ENCODE results near the gene KDM8.
"Not testable (repeated sequence)": the region's sequence is repeated elsewhere in the genome, so short reads cannot be mapped to it uniquely, and the experiment has no call there.

Gene KDM8

GRCh38 chr16:27197004-27197403 lies 6.3 kb upstream of the KDM8 start:
- Histone ChIP-seq H3K27me3 (no peaks in the 10 kb centered on the region), H4K20me1 (no peaks in the 10 kb centered on the region), H3K9ac (no peak overlapping the region), H3K4me1 (peaks cover 18 to 47% (median 29%) of the 10 kb centered on the region in 10 experiments), H3K36me3 (no peaks in the 10 kb centered on the region), H3K27ac (peak overlapping the region in 1 of 11 experiments; percentile 99; a peak in 1 of 22 replicates), H3K4me3 (no peak overlapping the region), H3K4me2 (0 out of 22 replicates have a peak overlapping the region, but pooled peaks of 3 of the 11 experiments have one; percentile 1 to 30 (median 2)), H3K9me3 (replicated peaks in 1 of 11) (peaks cover 11 to 26% (median 19%) of the 10 kb centered on the region in 11 experiments; a peak in 21 of 22 replicates)
- TF ChIP-seq Cebpa-rat (IDR thresholded peaks at IDR 0.05), result no peak

DNA sequence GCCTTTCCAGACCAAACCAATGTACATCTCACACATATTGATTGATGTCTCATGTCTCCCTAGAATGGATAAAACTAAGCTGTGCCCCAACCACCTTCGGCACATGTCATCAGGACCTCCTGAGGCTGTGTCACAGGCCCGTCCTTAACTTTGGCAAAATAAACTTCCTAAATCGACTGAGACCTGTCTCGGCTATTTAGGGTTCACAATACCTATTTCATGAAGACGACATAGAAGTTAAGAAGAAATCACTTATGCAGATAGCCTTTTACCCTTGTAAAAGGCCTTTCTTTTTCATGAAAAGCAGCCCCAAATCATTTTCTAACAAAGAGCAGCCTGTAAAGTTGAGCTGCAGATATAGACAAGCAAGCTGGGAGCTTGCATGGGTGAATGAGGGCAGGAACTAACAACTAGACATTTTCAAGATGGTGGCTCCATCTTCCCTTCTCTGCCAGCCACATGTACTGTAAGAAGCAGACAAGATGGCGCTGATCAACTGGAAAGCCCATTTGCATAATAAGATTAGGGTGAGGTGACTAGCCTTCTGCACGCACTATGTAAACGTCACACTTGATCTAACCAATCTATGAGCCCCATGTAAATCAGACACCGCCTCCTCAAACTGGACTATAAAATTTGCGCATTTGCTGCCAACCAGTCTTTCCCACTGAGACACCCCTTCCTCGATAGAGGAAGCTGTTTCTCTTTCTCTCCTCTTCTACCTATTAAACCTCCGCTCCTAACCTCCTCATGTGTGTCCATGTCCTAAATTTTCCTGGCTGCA lies 4.7 kb upstream of the KDM8 start:
- peak overlapping the region; percentile 68 to 86 (median 79) for H3K4me2 ChIP-seq
- no peaks in the 10 kb centered on the region for H3K27me3 ChIP-seq
- H3K27ac ChIP-seq, result peak overlapping the region in 10 of 11 experiments; percentile 8 to 99 (median 94); a peak in 20 of 22 replicates
- no peak for TF ChIP-seq Cebpa-rat (IDR thresholded peaks at IDR 0.05)
- peaks cover 24 to 60% (median 38%) of the 10 kb centered on the region in 10 experiments for H3K4me1 ChIP-seq
- peaks cover 11 to 37% (median 16%) of the 10 kb centered on the region in 11 experiments; a peak in 21 of 22 replicates for H3K9me3 ChIP-seq (replicated peaks in 1 of 11)
- no peaks in the 10 kb centered on the region for H3K36me3 ChIP-seq
- no peak overlapping the region for H3K4me3 ChIP-seq
- H4K20me1 ChIP-seq, result no peaks in the 10 kb centered on the region
- peak overlapping the region in 9 of 11 experiments; percentile 70 to 82 (median 78); a peak in 14 of 22 replicates for H3K9ac ChIP-seq

DNA sequence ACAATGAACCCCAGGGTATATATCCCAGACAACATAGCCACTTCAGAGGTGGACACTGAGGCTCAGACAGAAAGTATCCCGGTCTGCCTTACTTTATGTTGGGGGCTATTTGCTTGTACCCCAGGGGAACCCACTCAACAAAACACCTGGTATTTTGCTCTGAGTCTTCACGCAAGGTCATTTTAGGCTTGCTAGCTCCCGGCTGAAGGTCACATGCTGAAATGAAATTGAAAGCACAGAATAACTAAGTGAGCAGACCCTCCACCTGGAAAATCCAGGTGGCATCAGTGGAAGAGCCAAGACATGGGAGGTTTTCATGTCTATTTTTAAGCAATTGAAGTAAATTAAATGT lies 4.1 kb upstream of the KDM8 start:
- Histone ChIP-seq H3K4me3 (no peak overlapping the region), H3K27ac (peak overlapping the region in 10 of 11 experiments; percentile 8 to 99 (median 94); a peak in 20 of 22 replicates), H4K20me1 (no peaks in the 10 kb centered on the region), H3K27me3 (no peaks in the 10 kb centered on the region), H3K4me2 (peak overlapping the region; percentile 68 to 86 (median 79)), H3K4me1 (peaks cover 27 to 62% (median 41%) of the 10 kb centered on the region in 10 experiments), H3K9me3 (replicated peaks in 1 of 11) (peaks cover 8 to 31% (median 11%) of the 10 kb centered on the region in 11 experiments; a peak in 21 of 22 replicates), H3K36me3 (no peaks in the 10 kb centered on the region), H3K9ac (peak overlapping the region in 9 of 11 experiments; percentile 70 to 82 (median 78); a peak in 19 of 22 replicates)
- no peak for TF ChIP-seq Cebpa-rat (IDR thresholded peaks at IDR 0.05)

DNA sequence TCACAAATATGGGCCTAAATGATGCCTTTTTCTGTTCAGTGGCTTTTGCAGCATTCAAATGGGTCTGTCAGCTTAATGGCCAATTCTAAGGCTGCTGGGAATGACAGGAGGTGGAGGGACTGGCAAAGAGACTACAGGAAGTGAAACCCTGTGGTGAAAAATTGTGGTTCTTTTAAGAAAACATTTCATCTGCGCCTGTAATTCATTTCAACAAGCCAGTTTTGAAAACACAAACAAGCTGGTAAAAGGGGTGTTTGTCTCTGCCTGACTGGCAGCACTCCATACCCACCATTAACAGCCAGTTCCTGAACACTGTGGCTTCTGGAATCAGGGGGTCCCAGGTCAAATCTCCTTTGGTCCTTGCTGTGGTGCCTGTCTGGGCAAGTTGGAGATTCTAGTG lies 3.6 kb upstream of the KDM8 start:
- Histone ChIP-seq H3K4me1 (peaks cover 32 to 67% (median 46%) of the 10 kb centered on the region in 10 experiments), H3K27ac (peak overlapping the region; percentile 70 to 99 (median 93)), H3K9me3 (replicated peaks in 1 of 11) (peaks cover 3 to 26% (median 6%) of the 10 kb centered on the region in 11 experiments; a peak in 21 of 22 replicates), H4K20me1 (no peaks in the 10 kb centered on the region), H3K36me3 (no peaks in the 10 kb centered on the region), H3K4me2 (peak overlapping the region; percentile 68 to 86 (median 79)), H3K9ac (peak overlapping the region; percentile 62 to 82 (median 78); a peak in 21 of 22 replicates), H3K4me3 (peak overlapping the region in 2 of 10 experiments; percentile 3 to 20; a peak in 6 of 20 replicates), H3K27me3 (no peaks in the 10 kb centered on the region)
- TF ChIP-seq Cebpa-rat (IDR thresholded peaks at IDR 0.05), result peak in 9 of 11 experiments; percentile 24 to 87 (median 76); a peak in 16 of 22 replicates

DNA sequence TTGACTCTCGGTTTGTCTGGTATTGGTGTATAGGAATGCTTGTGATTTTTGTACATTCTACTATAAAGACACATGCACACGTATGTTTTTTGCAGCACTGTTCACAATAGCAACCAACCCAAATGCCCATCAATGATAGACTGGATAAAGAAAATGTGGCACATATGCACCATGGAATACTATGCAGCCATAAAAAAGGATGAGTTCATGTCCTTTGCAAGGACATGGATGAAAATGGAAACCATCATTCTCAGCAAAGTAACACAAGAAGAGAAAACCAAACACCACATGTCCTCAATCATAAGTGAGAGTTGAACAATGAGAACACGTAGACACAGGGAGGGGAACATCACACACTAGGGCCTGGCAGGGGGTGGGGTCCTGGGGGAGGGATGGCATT lies 2.4 kb upstream of the KDM8 start:
- peaks cover 0 to 15% (median 0%) of the 10 kb centered on the region in 11 experiments; a peak in 6 of 22 replicates for H3K9me3 ChIP-seq (replicated peaks in 1 of 11)
- peak overlapping the region in 8 of 11 experiments; percentile 27 to 86 (median 80); a peak in 8 of 22 replicates for H3K4me2 ChIP-seq
- H3K4me1 ChIP-seq, result peaks cover 44 to 79% (median 58%) of the 10 kb centered on the region in 10 experiments
- H4K20me1 ChIP-seq, H3K36me3 ChIP-seq, H3K4me3 ChIP-seq, H3K27me3 ChIP-seq: not testable (repeated sequence)
- H3K9ac ChIP-seq, result 0 out of 22 replicates have a peak overlapping the region, but pooled peaks of 1 of the 11 experiments have one; percentile 82
- peak overlapping the region in 9 of 11 experiments; percentile 83 to 99 (median 94); a peak in 16 of 22 replicates for H3K27ac ChIP-seq

- H3K27me3 ChIP-seq, result no peaks in the 10 kb centered on the region
- 0 out of 22 replicates have a peak, but pooled peaks cover 0 to 1% (median 0%) of the 10 kb centered on the region in 11 experiments for H3K36me3 ChIP-seq
- H4K20me1 ChIP-seq, result no peaks in the 10 kb centered on the region
- peak overlapping the region; percentile 65 to 95 (median 82) for H3K4me2 ChIP-seq
- H3K4me1 ChIP-seq, result peaks cover 59 to 88% (median 79%) of the 10 kb centered on the region in 10 experiments
- TF ChIP-seq Cebpa-rat (IDR thresholded peaks at IDR 0.05), result no peak
- peak overlapping the region; percentile 86 to 96 (median 93) for H3K9ac ChIP-seq
- peak overlapping the region; percentile 89 to 99 (median 95) for H3K27ac ChIP-seq
- peaks cover 0 to 15% (median 0%) of the 10 kb centered on the region in 11 experiments; a peak in 6 of 22 replicates for H3K9me3 ChIP-seq (replicated peaks in 1 of 11)
- H3K4me3 ChIP-seq, result peak overlapping the region; percentile 55 to 75 (median 66)
Measured at GRCh38 chr16:27202923-27203506, 311 bp upstream of the KDM8 start.

DNA sequence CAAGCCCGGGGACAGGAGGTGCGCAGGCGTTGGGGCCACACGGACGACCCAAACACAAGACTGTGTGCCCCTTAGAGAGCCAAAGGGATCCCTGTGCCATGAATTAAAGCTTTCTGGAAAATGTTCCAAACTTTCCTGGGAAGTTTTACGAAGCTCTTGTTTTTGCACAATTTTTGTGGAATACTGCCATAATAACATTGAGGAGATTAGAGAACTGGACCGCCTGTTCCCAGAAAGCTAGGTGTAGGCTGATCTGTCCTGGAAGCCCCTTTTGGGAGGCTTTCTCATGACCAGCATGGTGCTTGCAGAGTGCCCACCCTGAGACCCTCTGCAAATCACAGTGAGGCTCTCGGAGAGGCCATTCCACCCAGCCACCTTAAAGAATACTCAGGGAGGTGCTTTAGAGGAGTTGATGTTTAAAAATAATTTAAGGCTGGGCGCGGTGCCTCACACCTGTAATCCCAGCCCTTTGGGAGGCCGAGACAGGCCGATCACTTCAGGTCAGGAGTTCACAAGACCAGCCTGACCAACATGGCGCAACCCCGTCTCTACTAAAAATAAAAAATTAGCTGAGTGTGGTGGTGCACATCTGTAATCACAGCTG lies 1.1 kb downstream of the KDM8 start:
- Histone ChIP-seq H3K9me3 (replicated peaks in 1 of 11) (peaks cover 0 to 15% (median 0%) of the 10 kb centered on the region in 11 experiments; a peak in 6 of 22 replicates), H3K4me1 (peaks cover 48 to 82% (median 74%) of the 10 kb centered on the region in 10 experiments), H3K36me3 (0 out of 22 replicates have a peak, but pooled peaks cover 0 to 5% (median 0%) of the 10 kb centered on the region in 11 experiments), H3K27me3 (no peaks in the 10 kb centered on the region), H3K4me2 (peak overlapping the region; percentile 81 to 98 (median 95)), H4K20me1 (no peaks in the 10 kb centered on the region), H3K27ac (peak overlapping the region; percentile 89 to 99 (median 95)), H3K4me3 (peak overlapping the region; percentile 55 to 75 (median 66)), H3K9ac (peak overlapping the region; percentile 86 to 96 (median 93))
- TF ChIP-seq Cebpa-rat (IDR thresholded peaks at IDR 0.05), result 0 out of 22 replicates have a peak, but pooled peaks of 1 of the 11 experiments have one; percentile 26

DNA sequence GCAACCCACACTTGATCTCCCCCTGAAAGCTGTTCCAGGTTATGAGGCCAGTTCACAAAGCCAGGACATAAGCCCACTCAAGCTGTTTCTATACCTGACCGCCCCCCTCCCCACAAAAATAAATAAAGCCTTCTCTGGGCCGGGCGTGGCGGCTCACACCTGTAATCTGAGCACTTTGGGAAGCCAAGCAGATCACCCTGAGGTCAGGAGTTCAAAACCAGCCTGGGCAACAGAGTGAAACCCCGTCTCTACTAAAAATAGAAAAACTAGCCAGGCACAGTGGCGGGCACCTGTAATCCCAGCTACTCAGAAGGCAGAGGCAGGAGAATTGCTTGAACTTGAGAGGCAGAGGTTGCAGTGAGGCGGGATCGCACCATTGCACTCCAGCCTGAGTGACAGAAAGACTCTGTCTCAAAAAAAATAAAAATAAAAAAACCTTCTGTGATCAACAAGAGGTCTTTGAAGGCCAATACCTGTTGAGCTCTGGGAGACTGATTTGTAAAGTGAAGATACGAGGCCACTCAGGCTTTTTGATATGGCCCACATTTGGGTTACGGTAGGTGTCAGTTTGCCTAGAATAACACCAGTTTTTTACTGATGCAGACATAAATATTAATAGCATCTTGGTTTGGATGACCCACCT lies 2.2 kb downstream of the KDM8 start:
- H3K4me2 ChIP-seq, result peak overlapping the region; percentile 81 to 98 (median 95); a peak in 21 of 22 replicates
- H3K27me3 ChIP-seq, result no peaks in the 10 kb centered on the region
- H3K9me3 ChIP-seq (replicated peaks in 1 of 11), result peaks cover 0 to 15% (median 0%) of the 10 kb centered on the region in 11 experiments; a peak in 6 of 22 replicates
- H3K9ac ChIP-seq, result peak overlapping the region in 7 of 11 experiments; percentile 16 to 96 (median 92); a peak in 11 of 22 replicates
- peaks cover 7 to 15% (median 8%) of the 10 kb centered on the region in 11 experiments; a peak in 20 of 22 replicates for H3K36me3 ChIP-seq
- TF ChIP-seq Cebpa-rat (IDR thresholded peaks at IDR 0.05), result no peak
- H3K4me1 ChIP-seq, result peaks cover 38 to 71% (median 63%) of the 10 kb centered on the region in 10 experiments
- peak overlapping the region in 8 of 11 experiments; percentile 89 to 99 (median 96); a peak in 15 of 22 replicates for H3K27ac ChIP-seq
- no peaks in the 10 kb centered on the region for H4K20me1 ChIP-seq
- peak overlapping the region in 1 of 10 experiments; percentile 68; a peak in 1 of 20 replicates for H3K4me3 ChIP-seq

GRCh38 chr16:27207121-27207520 lies 3.8 kb downstream of the KDM8 start:
- H3K27me3 ChIP-seq; H3K9me3 ChIP-seq (replicated peaks in 1 of 11); H4K20me1 ChIP-seq; H3K4me3 ChIP-seq: not testable (repeated sequence)
- Histone ChIP-seq H3K4me2 (peak overlapping the region; percentile 0 to 98 (median 91); a peak in 20 of 22 replicates), H3K36me3 (peaks cover 12 to 31% (median 22%) of the 10 kb centered on the region in 11 experiments), H3K9ac (peak overlapping the region in 5 of 11 experiments; percentile 10 to 56 (median 41); a peak in 5 of 22 replicates), H3K4me1 (peaks cover 34 to 70% (median 62%) of the 10 kb centered on the region in 10 experiments), H3K27ac (peak overlapping the region in 8 of 11 experiments; percentile 6 to 99 (median 92); a peak in 15 of 22 replicates)
